ENCODE results near the gene TADA2B. TPM values are rescaled to one million over a fixed set of nuclear protein-coding genes. Genes with fewer than 3 reads are reported as not detected.

TADA2B gene
- total and polyA plus RNA-seq, 9 of the 15 experiments (the other 6 are each of a cell fraction or from before 2014, with no cell fraction given), result 0.55 to 12.2 (median 7.5) TPM

DNA sequence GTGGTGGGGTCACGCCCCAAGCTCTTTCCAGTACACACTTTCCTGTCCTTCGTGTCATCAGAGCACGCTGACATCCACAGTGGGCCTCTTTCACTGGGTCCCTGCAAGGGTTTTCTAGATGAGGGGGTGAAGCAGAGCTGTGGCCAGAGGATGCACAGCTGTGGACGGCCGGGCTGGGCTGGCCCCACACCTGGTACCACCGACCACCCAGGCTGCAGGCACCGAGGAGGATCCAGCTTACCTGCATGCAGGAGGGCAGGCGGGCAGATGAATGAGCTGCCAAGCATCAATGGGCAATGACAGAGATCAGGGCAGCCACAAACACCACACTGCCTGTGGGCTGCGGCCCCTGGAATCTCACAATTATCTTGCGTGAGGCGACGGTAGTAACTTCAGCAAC lies 34.2 kb downstream of the TADA2B start (continued):
- TF ChIP-seq, protein P1, sequence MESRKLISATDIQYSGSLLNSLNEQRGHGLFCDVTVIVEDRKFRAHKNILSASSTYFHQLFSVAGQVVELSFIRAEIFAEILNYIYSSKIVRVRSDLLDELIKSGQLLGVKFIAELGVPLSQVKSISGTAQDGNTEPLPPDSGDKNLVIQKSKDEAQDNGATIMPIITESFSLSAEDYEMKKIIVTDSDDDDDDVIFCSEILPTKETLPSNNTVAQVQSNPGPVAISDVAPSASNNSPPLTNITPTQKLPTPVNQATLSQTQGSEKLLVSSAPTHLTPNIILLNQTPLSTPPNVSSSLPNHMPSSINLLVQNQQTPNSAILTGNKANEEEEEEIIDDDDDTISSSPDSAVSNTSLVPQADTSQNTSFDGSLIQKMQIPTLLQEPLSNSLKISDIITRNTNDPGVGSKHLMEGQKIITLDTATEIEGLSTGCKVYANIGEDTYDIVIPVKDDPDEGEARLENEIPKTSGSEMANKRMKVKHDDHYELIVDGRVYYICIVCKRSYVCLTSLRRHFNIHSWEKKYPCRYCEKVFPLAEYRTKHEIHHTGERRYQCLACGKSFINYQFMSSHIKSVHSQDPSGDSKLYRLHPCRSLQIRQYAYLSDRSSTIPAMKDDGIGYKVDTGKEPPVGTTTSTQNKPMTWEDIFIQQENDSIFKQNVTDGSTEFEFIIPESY (CRISPR knock-in tag; IDR thresholded peaks at IDR 0.05), result no peak
- TF ChIP-seq ZNF589 (CRISPR knock-in tag; IDR thresholded peaks at IDR 0.05; ENCODE audit: low read depth), result no peak
- TF ChIP-seq TEAD2 (tag; IDR thresholded peaks at IDR 0.05), result no peak
- TF ChIP-seq FOXK2 (conservative IDR thresholded peaks at IDR 0.05 in 1 of 2, IDR thresholded peaks at IDR 0.05 in 1 of 2; ENCODE audit: low read depth in 2 of 2), result no peak
- TF ChIP-seq ZNF140 (CRISPR knock-in tag; IDR thresholded peaks at IDR 0.05), result no peak
- no peak for TF ChIP-seq PRMT5 (CRISPR knock-in tag; IDR thresholded peaks at IDR 0.05)
- no peak for TF ChIP-seq ZFP30 (CRISPR knock-in tag; IDR thresholded peaks at IDR 0.05; ENCODE audit: borderline replicate concordance)
- TF ChIP-seq MAFK (IDR thresholded peaks at IDR 0.05; ENCODE audit: low read length), result no peak
- no peak for TF ChIP-seq YBX1 (IDR thresholded peaks at IDR 0.05)
- no peak for TF ChIP-seq STAT5B (CRISPR knock-in tag; IDR thresholded peaks at IDR 0.05)

- intact Hi-C loops (cut with micrococcal nuclease) (no loop called here), in situ Hi-C loops (cut with MboI) (no loop called here)
- Histone ChIP-seq H3K36me3 (ENCODE audit: control insufficient read depth, insufficient read depth, low read length) (no peaks in the 10 kb centered on the region), H3K4me1 (replicated peaks in 1 of 2; ENCODE audit: control insufficient read depth in 2 of 2, insufficient read depth in 2 of 2, low read length in 2 of 2) (peaks cover 11 to 31% of the 10 kb centered on the region in 2 experiments; a peak in 4 of 5 replicates), H3K9me1 (ENCODE audit: control insufficient read depth, insufficient read depth, low read length) (no peaks in the 10 kb centered on the region), H3K9me3 (replicated peaks; ENCODE audit: control insufficient read depth, insufficient read depth, low read depth, low read length) (peaks cover 4% of the 10 kb centered on the region), H3K79me2 (ENCODE audit: control insufficient read depth, insufficient read depth, low read length) (no peaks in the 10 kb centered on the region), H2AFZ (ENCODE audit: low read depth, low read length) (no peak overlapping the region), H3K27ac (ENCODE audit: extremely low read depth, low read depth, low read length) (no peak overlapping the region), H3K27me3 (ENCODE audit: control insufficient read depth in 2 of 2, insufficient read depth in 2 of 2, low read length in 2 of 2) (no peaks in the 10 kb centered on the region), H3K4me2 (ENCODE audit: insufficient read depth, low read length) (no peak overlapping the region), H3K4me3 (no peak overlapping the region), H4K20me1 (replicated peaks; ENCODE audit: control insufficient read depth, insufficient read depth, low read length) (no peaks in the 10 kb centered on the region; the same call in none of the 2 replicates), H3K9ac (ENCODE audit: insufficient read depth in 1 of 2, low read depth in 2 of 2, low read length in 2 of 2) (no peak overlapping the region)
- ChIA-PET CTCF (ENCODE audit: low intra/inter-chr PET ratio) (no interaction called here), POLR2A (interaction anchor here (0.6 to 0.9 kb wide), 3 partner anchors 10 to 736 kb away, joined by 3 to 4 read pairs (median 3); partner anchors contain the start of gene GRPEL1)
- no TSS peak for BruUV-seq (replicated peaks)
- ATAC-seq (no peak), FAIRE-seq (no peak), DNase-seq (ENCODE audit: extremely low read depth in 1 of 4, low spot score in 3 of 4) (no peak)
- WGBS (ENCODE audit: insufficient coverage, low coverage, missing lambda C conversion rate), result 31% methylated on average over 5 of the region's 5 CpGs
- TF ChIP-seq NCOA4 (IDR thresholded peaks at IDR 0.05; ENCODE audit: partially characterized antibody) (no peak), ZBTB5 (IDR thresholded peaks at IDR 0.05) (no peak), GTF3C2 (IDR thresholded peaks at IDR 0.05; ENCODE audit: borderline replicate concordance, extremely low read depth, insufficient read length) (no peak)
Observed at GRCh38 chr4:7078025-7078424, 34.9 kb downstream of the TADA2B start.

Measured in K562 (cell line).